Adrenal gland (tissue), 5 donors: ENCODE measurements around the gene CCDC9.

ENCODE experiments used
- POLR2A ChIP-seq, 2 donors: fragments of 450-650 bp; IDR thresholded peaks; one replicate each; pipeline ENCODE4 v1.6.1; 2017; ENCODE audit warnings: antibody characterized with exemption in 2 of 2, mild to moderate bottlenecking in 2 of 2, moderate library complexity in 1 of 2
- TF ChIP-seq, protein P1 (sequence below), 6 experiments: fragments of 450-650 bp in 4 of 6; fragments of 200-600 bp in 2 of 6; sonication (generic) in 1 of 6; IDR thresholded peaks; 1 replicate in 5 of 6; 2 replicates in 1 of 6; pipeline versions ENCODE4 v1.5.1 to v1.8.0; 2016 to 2021; ENCODE audit warnings: antibody characterized with exemption in 6 of 6, mild to moderate bottlenecking in 2 of 6, moderate library complexity in 1 of 6
- donor health status: DM: no; HTN: no; CAD: no.

DNA sequence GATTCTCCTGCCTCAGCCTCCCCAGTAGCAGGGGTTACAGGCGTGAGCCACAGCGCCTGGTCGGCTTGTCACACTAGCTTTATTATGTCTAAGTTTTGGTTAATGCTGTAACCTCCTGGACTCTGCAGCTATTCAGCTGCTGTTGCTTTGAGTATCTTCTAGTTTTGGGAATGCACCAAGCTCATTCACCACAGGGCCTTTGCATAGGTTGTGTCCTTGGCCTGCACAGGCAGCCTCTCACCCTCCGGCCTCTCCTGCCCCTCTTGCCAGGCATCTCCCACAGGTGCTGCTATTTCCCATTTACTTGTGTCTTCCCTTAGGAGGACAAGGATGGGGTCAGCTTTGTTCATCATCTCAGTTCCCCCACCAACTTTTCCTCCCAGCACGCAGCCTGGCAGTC, 2.4 kb upstream of the CCDC9 start:
- TF ChIP-seq, protein P1, sequence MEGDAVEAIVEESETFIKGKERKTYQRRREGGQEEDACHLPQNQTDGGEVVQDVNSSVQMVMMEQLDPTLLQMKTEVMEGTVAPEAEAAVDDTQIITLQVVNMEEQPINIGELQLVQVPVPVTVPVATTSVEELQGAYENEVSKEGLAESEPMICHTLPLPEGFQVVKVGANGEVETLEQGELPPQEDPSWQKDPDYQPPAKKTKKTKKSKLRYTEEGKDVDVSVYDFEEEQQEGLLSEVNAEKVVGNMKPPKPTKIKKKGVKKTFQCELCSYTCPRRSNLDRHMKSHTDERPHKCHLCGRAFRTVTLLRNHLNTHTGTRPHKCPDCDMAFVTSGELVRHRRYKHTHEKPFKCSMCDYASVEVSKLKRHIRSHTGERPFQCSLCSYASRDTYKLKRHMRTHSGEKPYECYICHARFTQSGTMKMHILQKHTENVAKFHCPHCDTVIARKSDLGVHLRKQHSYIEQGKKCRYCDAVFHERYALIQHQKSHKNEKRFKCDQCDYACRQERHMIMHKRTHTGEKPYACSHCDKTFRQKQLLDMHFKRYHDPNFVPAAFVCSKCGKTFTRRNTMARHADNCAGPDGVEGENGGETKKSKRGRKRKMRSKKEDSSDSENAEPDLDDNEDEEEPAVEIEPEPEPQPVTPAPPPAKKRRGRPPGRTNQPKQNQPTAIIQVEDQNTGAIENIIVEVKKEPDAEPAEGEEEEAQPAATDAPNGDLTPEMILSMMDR (IDR thresholded peaks at IDR 0.05) = no peak
- no peak for TF ChIP-seq POLR2A (IDR thresholded peaks at IDR 0.05)
